A549 (cell line): ENCODE data around the gene RNU1-1. TPM values are rescaled to one million over a fixed set of nuclear protein-coding genes. Genes with fewer than 3 reads are reported as not detected.
"Not testable (repeated sequence)": the region's sequence is repeated elsewhere in the genome, so short reads cannot be mapped to it uniquely, and the experiment has no call there.

ENCODE experiments used
- ATAC-seq, 2 experiments: fragments of 200-7000 bp in 1 of 2; fragments of >200 bp in 1 of 2; cut with Nextera tagmentation in 1 of 2; cut with Tn5 transposase in 1 of 2; 3 replicates each; pipeline versions ENCODE4 v1.8.0 to v1.9.1; 2018 to 2020; ENCODE audit warnings: mild to moderate bottlenecking in 1 of 2, moderate library complexity in 1 of 2
- CTCF ChIA-PET: fragments of 300-600 bp; sonication (Branson Sonifier 250); formaldehyde crosslinking; extraction: SDS; loops from one replicate; lab custom pipeline; 2021; ENCODE audit warnings: antibody characterized with exemption, inconsistent platforms; lab: Yijun Ruan, JAX
- POLR2A ChIA-PET: fragments of 350-600 bp; formaldehyde crosslinking; extraction: SDS; loops from one replicate; lab custom pipeline; 2021; ENCODE audit warnings: antibody characterized with exemption, inconsistent platforms; lab: Yijun Ruan, JAX
- DNase-seq, 2 experiments: peaks; one replicate each; pipeline versions ENCODE4 v3.0.0 to v3.0.0-alpha.2; 2011 to 2016; ENCODE audit warnings: low read depth in 1 of 2, low spot score in 1 of 2
- FAIRE-seq: peaks from 2 replicates; lab custom pipeline; 2011; peaks lifted over from hg19 to GRCh38; lab: Jason Lieb, UNC
- H3K27ac ChIP-seq, 2 experiments: fragments of >200 bp; sonication (Bioruptor Twin); formaldehyde crosslinking; 3 replicates each; pipeline ENCODE4 v1.5.1; 2016 to 2017
- H3K4me1 ChIP-seq: fragments of >200 bp; sonication (Bioruptor Twin); formaldehyde crosslinking; 3 replicates; pipeline ENCODE4 v1.6.1; 2016
- H3K4me2 ChIP-seq: fragments of >200 bp; sonication (Bioruptor Twin); formaldehyde crosslinking; 3 replicates; pipeline ENCODE4 v1.6.1; 2016
- H3K4me3 ChIP-seq: fragments of >200 bp; sonication (Bioruptor Twin); formaldehyde crosslinking; 3 replicates; pipeline ENCODE4 v1.5.1; 2016
- H3K9me3 ChIP-seq: fragments of >200 bp; sonication (Bioruptor Twin); formaldehyde crosslinking; 3 replicates; pipeline ENCODE4 v1.6.1; 2016
- CEBPB ChIP-seq, 2 experiments: fragments of >200 bp in 1 of 2; sonication (Bioruptor Twin) in 1 of 2; formaldehyde crosslinking in 1 of 2; IDR thresholded peaks; 2 replicates each; pipeline ENCODE4 v1.6.1; 2012 to 2016
- GATA3 ChIP-seq: IDR thresholded peaks from 2 replicates; pipeline ENCODE4 v1.6.1; 2012; ENCODE audit warnings: borderline replicate concordance
- MAFK ChIP-seq: fragments of 450-650 bp; IDR thresholded peaks from 2 replicates; pipeline ENCODE4 v1.6.1; 2014; ENCODE audit not compliant: partially characterized antibody
- MAX ChIP-seq: IDR thresholded peaks from 2 replicates; pipeline ENCODE4 v1.6.1; 2012
- SREBF2 ChIP-seq: fragments of 450-650 bp; IDR thresholded peaks from 2 replicates; pipeline ENCODE4 v1.6.1; 2014; ENCODE audit warnings: mild to moderate bottlenecking, moderate library complexity
- WGBS: methylation state at CpG from one replicate; pipeline ENCODE4 v1.1.6; 2017; ENCODE audit errors: missing lambda C conversion rate; 5-methylcytosine and 5-hydroxymethylcytosine counted together
- polyA plus RNA-seq, 4 experiments: library from polyadenylated mRNA; depleted of rRNA in 3 of 4; stranded (reverse); fragments of >200 nt; fragmentation: RNase III in 1 of 4; extraction: RNeasy Plus Mini Kit Qiagen cat#74134 plus additional on column Dnase treatment in 1 of 4; gene quantifications; 2 replicates in 3 of 4; 3 replicates in 1 of 4; pipeline ENCODE4 v1.2.3, GENCODE V29; 2011 to 2017

The RNU1-1 gene
- polyA plus RNA-seq, 2 of the 4 experiments (the other 2 are of a cell fraction), result 6.6 to 56.2 TPM

GRCh38 chr1:16547502-16548241, 33.6 kb upstream of the RNU1-1 start:
- peak; percentile 9 for TF ChIP-seq MAFK
- TF ChIP-seq SREBF2, result peak; percentile 45
- WGBS, result 2% methylated on average over 9 of the region's 41 CpGs
- FAIRE-seq, CTCF ChIA-PET, H3K4me1 ChIP-seq, H3K9me3 ChIP-seq, POLR2A ChIA-PET, H3K4me3 ChIP-seq, H3K27ac ChIP-seq: not testable (repeated sequence)
- DNase-seq (peak in 1 of 2 experiments; percentile 22), ATAC-seq (peak in 1 of 2 experiments; percentile 11; a peak in 2 of 6 replicates)
- peak overlapping the region; percentile 69; the same call in 1 of the 3 replicates for H3K4me2 ChIP-seq

- POLR2A ChIA-PET, H3K9me3 ChIP-seq, CTCF ChIA-PET, FAIRE-seq, H3K4me1 ChIP-seq: not testable (repeated sequence)
- peak overlapping the region in 1 of 2 experiments; percentile 20; a peak in 1 of 6 replicates for H3K27ac ChIP-seq
- ATAC-seq, result peak; percentile 95 to 99
- peak; percentile 29; the same call in 1 of the 2 replicates for TF ChIP-seq GATA3
- TF ChIP-seq CEBPB (IDR thresholded peaks at IDR 0.05), result peak in 1 of 2 experiments; percentile 32; a peak in 1 of 4 replicates
- peak; percentile 78 for TF ChIP-seq SREBF2
- 0 out of 2 replicates have a peak, but pooled peaks have one; percentile 11 for TF ChIP-seq MAX
- peak overlapping the region; percentile 40 for H3K4me3 ChIP-seq
- WGBS, result under 1% methylated on average over 12 of the region's 16 CpGs
- peak overlapping the region; percentile 69 for H3K4me2 ChIP-seq
- DNase-seq, result peak; percentile 58 to 85
Measured at GRCh38 chr1:16545682-16546095, 31.6 kb upstream of the RNU1-1 start.

GRCh38 chr1:16540421-16540893, 26.4 kb upstream of the RNU1-1 start:
- CTCF ChIA-PET, H3K4me1 ChIP-seq, FAIRE-seq, H3K4me3 ChIP-seq, H3K4me2 ChIP-seq, ATAC-seq, POLR2A ChIA-PET, H3K9me3 ChIP-seq, H3K27ac ChIP-seq, DNase-seq: not testable (repeated sequence)
- WGBS, result 53% methylated on average over 2 of the region's 2 CpGs

- H3K4me3 ChIP-seq, FAIRE-seq, DNase-seq, H3K9me3 ChIP-seq, POLR2A ChIA-PET, H3K4me1 ChIP-seq, H3K4me2 ChIP-seq, H3K27ac ChIP-seq, ATAC-seq, CTCF ChIA-PET: not testable (repeated sequence)
- 79% methylated on average over 6 of the region's 6 CpGs for WGBS
Measured at GRCh38 chr1:16537528-16537927, 23.4 kb upstream of the RNU1-1 start.

- DNase-seq, H3K4me1 ChIP-seq, CTCF ChIA-PET, ATAC-seq, H3K4me2 ChIP-seq, FAIRE-seq, H3K9me3 ChIP-seq, POLR2A ChIA-PET, H3K27ac ChIP-seq, H3K4me3 ChIP-seq: not testable (repeated sequence)
- WGBS, result 97% methylated on average over 14 of the region's 15 CpGs
Measured at GRCh38 chr1:16536796-16537195, 22.7 kb upstream of the RNU1-1 start.

- peak overlapping the region; percentile 77; the same call in 2 of the 3 replicates for H3K4me2 ChIP-seq
- FAIRE-seq, CTCF ChIA-PET, H3K9me3 ChIP-seq, DNase-seq, ATAC-seq, H3K4me1 ChIP-seq, H3K27ac ChIP-seq, POLR2A ChIA-PET, H3K4me3 ChIP-seq: not testable (repeated sequence)
- 60% methylated on average over 8 of the region's 22 CpGs for WGBS
Measured at GRCh38 chr1:16535898-16536297, 21.8 kb upstream of the RNU1-1 start.

GRCh38 chr1:16535487-16535886, 21.4 kb upstream of the RNU1-1 start:
- H3K9me3 ChIP-seq, CTCF ChIA-PET, H3K4me1 ChIP-seq, FAIRE-seq: not testable (repeated sequence)
- POLR2A ChIA-PET, result interaction anchor here (1.3 kb wide), 1 partner anchor 22 kb away, joined by 5 read pairs; no protein-coding TSS in a partner anchor
- TF ChIP-seq SREBF2, result 0 out of 2 replicates have a peak, but pooled peaks have one; percentile 3
- peak; percentile 49 to 52 for ATAC-seq
- DNase-seq, result peak in 1 of 2 experiments; percentile 64
- 39% methylated on average over 29 of the region's 34 CpGs for whole genome bisulfite sequencing
- Histone ChIP-seq H3K4me2 (peak overlapping the region; percentile 77; the same call in 2 of the 3 replicates), H3K27ac (peak overlapping the region; percentile 45 to 69; a peak in 2 of 6 replicates), H3K4me3 (peak overlapping the region; percentile 50)
